K562 (cell line): ENCODE measurements around the gene LRRC74B. TPM values are rescaled to one million over a fixed set of nuclear protein-coding genes. Genes with fewer than 3 reads are reported as not detected.

Source experiments
- ADNP ChIP-seq: fragments of 200-800 bp; sonication (Bioruptor generic); IDR thresholded peaks from 2 replicates; pipeline ENCODE4 v1.6.1; 2016; ENCODE audit warnings: missing genetic modification characterization, missing compliant biosample characterization
- BHLHE40 ChIP-seq: IDR thresholded peaks from 2 replicates; pipeline ENCODE4 v1.6.1; 2011; ENCODE audit warnings: low read length, improper control_type of control experiment
- CHD2 ChIP-seq: IDR thresholded peaks from 2 replicates; pipeline ENCODE4 v1.6.1; 2011; ENCODE audit warnings: low read depth, low read length
- DNMT1 ChIP-seq: fragments of 450-650 bp; IDR thresholded peaks from 2 replicates; pipeline ENCODE4 v1.6.1; 2016; ENCODE audit warnings: antibody characterized with exemption, mild to moderate bottlenecking
- ETV6 ChIP-seq, 3 experiments: fragments of 150-350 bp in 1 of 3; sonication (generic) in 1 of 3; formaldehyde crosslinking in 1 of 3; IDR thresholded peaks; 2 replicates each; pipeline versions ENCODE4 v1.6.1 to v1.8.0; 2014 to 2022; ENCODE audit warnings: borderline replicate concordance in 2 of 3, low read depth in 2 of 3, antibody characterized with exemption in 1 of 3, low read length in 1 of 3, mild to moderate bottlenecking in 1 of 3, missing genetic modification reagents in 1 of 3
- FOSL1 ChIP-seq: fragments of 200-800 bp; sonication (Bioruptor generic); conservative IDR thresholded peaks from 2 replicates; pipeline ENCODE4 v1.6.1; 2016; ENCODE audit warnings: missing genetic modification characterization, missing compliant biosample characterization
- KHSRP ChIP-seq: fragments of 450-650 bp; IDR thresholded peaks from 2 replicates; pipeline ENCODE4 v1.6.1; 2017
- NFYB ChIP-seq: IDR thresholded peaks from 2 replicates; pipeline ENCODE4 v1.6.1; 2011; ENCODE audit warnings: mild to moderate bottlenecking, moderate library complexity; ENCODE audit not compliant: insufficient read length; ENCODE audit errors: extremely low read depth
- RBFOX2 ChIP-seq: fragments of 200-400 bp; formaldehyde crosslinking; IDR thresholded peaks from 2 replicates; pipeline ENCODE4 v1.6.1; 2017; ENCODE audit warnings: low read depth, mild to moderate bottlenecking, low read length, moderate library complexity
- RCOR1 ChIP-seq, 2 experiments: IDR thresholded peaks; 2 replicates each; pipeline ENCODE4 v1.6.1; 2012; ENCODE audit warnings: low read depth in 2 of 2, low read length in 2 of 2, borderline replicate concordance in 1 of 2, improper control_type of control experiment in 1 of 2
- SP2 ChIP-seq: IDR thresholded peaks from 2 replicates; pipeline ENCODE4 v1.6.1; 2011; ENCODE audit warnings: mild to moderate bottlenecking, low read depth, low read length, moderate library complexity; ENCODE audit not compliant: poor library complexity, severe bottlenecking; ENCODE audit errors: extremely low read depth
- TAF9B ChIP-seq: fragments of 450-650 bp; IDR thresholded peaks from 2 replicates; pipeline ENCODE4 v1.6.1; 2018; ENCODE audit warnings: mild to moderate bottlenecking; ENCODE audit not compliant: partially characterized antibody
- TBP ChIP-seq: optimal IDR thresholded peaks from 2 replicates; pipeline ENCODE3; 2011; ENCODE audit warnings: low read depth, low read length, improper control_type of control experiment
- TSC22D4 ChIP-seq: fragments of 450-650 bp; IDR thresholded peaks from 2 replicates; pipeline ENCODE4 v1.6.1; 2016; ENCODE audit warnings: missing genetic modification characterization, missing biosample characterization, control low read depth
- U2AF1 ChIP-seq: fragments of 200-400 bp; formaldehyde crosslinking; optimal IDR thresholded peaks from 2 replicates; pipeline ENCODE3; 2017; ENCODE audit warnings: mild to moderate bottlenecking, low read depth, low read length, moderate library complexity
- ZFPM2 ChIP-seq: fragments of 250-450 bp; sonication (Bioruptor Pico); IDR thresholded peaks from 2 replicates; pipeline ENCODE4 v1.5.1; 2022; ENCODE audit warnings: mild to moderate bottlenecking
- ZNF282 ChIP-seq: sonication (generic); formaldehyde crosslinking; IDR thresholded peaks from 2 replicates; pipeline ENCODE4 v1.8.1; 2023; ENCODE audit warnings: missing genetic modification reagents
- ZNF589 ChIP-seq: fragments of 200-800 bp; sonication (Bioruptor generic); IDR thresholded peaks from 2 replicates; pipeline ENCODE4 v1.6.1; 2016; ENCODE audit warnings: low read depth, missing genetic modification characterization, missing compliant biosample characterization
- polyA plus RNA-seq, 8 experiments: library from polyadenylated mRNA; depleted of rRNA in 4 of 8; stranded (reverse) in 5 of 8; unstranded in 3 of 8; fragments of >200 nt; fragmentation: Nextera tagmentation in 2 of 8; fragmentation: Illumina TruSeq in 1 of 8; extraction: Ambion mirVana in 2 of 8; extraction: Trizol in 1 of 8; gene quantifications; 2 replicates each; pipeline versions ENCODE4 v1.2.1 to v1.2.3, GENCODE V29; 2011 to 2014; ENCODE audit warnings: inconsistent platforms in 1 of 8, missing spikeins in 1 of 8
- total RNA-seq, 7 experiments: library from RNA; depleted of rRNA in 6 of 7; stranded (reverse); fragments of >200 nt in 6 of 7; fragmentation: Illumina TruSeq in 2 of 7; extraction: Trizol in 2 of 7; gene quantifications; 2 replicates each; pipeline versions ENCODE4 v1.2.1 to v1.2.3, GENCODE V29; 2011 to 2021; ENCODE audit warnings: low replicate concordance in 1 of 7
- TF ChIP-seq, protein P1 (sequence below): sonication (generic); formaldehyde crosslinking; IDR thresholded peaks from 2 replicates; pipeline ENCODE4 v1.8.1; 2022; ENCODE audit warnings: missing genetic modification reagents
- TF ChIP-seq, protein P2 (sequence below), 2 experiments: fragments of 150-350 bp in 1 of 2; IDR thresholded peaks; 2 replicates each; pipeline ENCODE4 v1.6.1; 2012 to 2016; ENCODE audit warnings: low read depth in 2 of 2, low read length in 2 of 2, mild to moderate bottlenecking in 1 of 2, moderate library complexity in 1 of 2
- TF ChIP-seq, protein P3 (sequence below): fragments of 450-650 bp; formaldehyde crosslinking; IDR thresholded peaks from 2 replicates; pipeline ENCODE4 v1.4.0; 2022; ENCODE audit warnings: missing genetic modification characterization
- TF ChIP-seq, protein P4 (sequence below): fragments of 450-650 bp; conservative IDR thresholded peaks from 2 replicates; pipeline ENCODE4 v1.6.1; 2016; ENCODE audit warnings: missing genetic modification characterization, low read depth, mild to moderate bottlenecking, control low read depth, missing compliant biosample characterization

Gene LRRC74B
- total and polyA plus RNA-seq, 9 of the 15 experiments (the other 6 are each of a cell fraction or from before 2014, with no cell fraction given): not detected

DNA sequence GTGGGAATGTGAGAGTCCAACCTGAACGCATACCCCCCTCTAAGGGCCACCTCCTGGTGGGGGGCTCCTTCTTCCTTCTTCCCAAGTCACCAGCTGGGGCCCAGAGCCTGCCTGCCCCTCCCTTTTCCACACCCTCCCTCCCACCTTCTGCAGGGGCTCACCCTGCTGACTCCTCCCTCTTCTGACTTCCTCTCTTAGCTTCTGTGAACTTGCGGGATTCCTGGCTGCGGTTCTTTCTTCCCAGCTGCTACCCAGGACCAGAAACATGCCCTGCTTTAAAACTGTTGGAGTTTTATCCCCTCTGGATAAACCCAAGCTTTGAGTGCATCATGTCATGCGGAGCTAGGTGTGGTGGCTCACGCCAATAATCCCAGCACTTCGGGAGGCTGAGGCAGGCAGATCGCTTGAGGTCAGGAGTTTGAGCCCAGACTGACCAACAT is 10.2 kb downstream of the LRRC74B start (continued):
- TF ChIP-seq ZNF282 (CRISPR knock-in tag) (no peak), TAF9B (no peak), KHSRP (no peak), CHD2 (no peak), TSC22D4 (tag) (0 out of 2 replicates have a peak, but pooled peaks have one; percentile 3), FOSL1 (tag) (no peak), DNMT1 (no peak), RCOR1 (IDR thresholded peaks at IDR 0.05; ENCODE audit: borderline replicate concordance in 1 of 2, low read depth in 2 of 2, low read length in 2 of 2) (no peak), U2AF1 (no peak), TBP (no peak), ETV6 (IDR thresholded peaks at IDR 0.05; ENCODE audit: borderline replicate concordance in 1 of 2, low read depth in 2 of 2, low read length in 1 of 2) (no peak), ETV6 (CRISPR knock-in tag; IDR thresholded peaks at IDR 0.05; ENCODE audit: borderline replicate concordance) (no peak), BHLHE40 (0 out of 2 replicates have a peak, but pooled peaks have one; percentile 14), ADNP (no peak), ZNF589 (CRISPR knock-in tag) (no peak), NFYB (no peak), ZFPM2 (CRISPR knock-in tag) (no peak), SP2 (no peak), RBFOX2 (no peak)
- TF ChIP-seq, protein P1, sequence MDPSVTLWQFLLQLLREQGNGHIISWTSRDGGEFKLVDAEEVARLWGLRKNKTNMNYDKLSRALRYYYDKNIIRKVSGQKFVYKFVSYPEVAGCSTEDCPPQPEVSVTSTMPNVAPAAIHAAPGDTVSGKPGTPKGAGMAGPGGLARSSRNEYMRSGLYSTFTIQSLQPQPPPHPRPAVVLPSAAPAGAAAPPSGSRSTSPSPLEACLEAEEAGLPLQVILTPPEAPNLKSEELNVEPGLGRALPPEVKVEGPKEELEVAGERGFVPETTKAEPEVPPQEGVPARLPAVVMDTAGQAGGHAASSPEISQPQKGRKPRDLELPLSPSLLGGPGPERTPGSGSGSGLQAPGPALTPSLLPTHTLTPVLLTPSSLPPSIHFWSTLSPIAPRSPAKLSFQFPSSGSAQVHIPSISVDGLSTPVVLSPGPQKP (CRISPR knock-in tag): no peak
- TF ChIP-seq, protein P2, sequence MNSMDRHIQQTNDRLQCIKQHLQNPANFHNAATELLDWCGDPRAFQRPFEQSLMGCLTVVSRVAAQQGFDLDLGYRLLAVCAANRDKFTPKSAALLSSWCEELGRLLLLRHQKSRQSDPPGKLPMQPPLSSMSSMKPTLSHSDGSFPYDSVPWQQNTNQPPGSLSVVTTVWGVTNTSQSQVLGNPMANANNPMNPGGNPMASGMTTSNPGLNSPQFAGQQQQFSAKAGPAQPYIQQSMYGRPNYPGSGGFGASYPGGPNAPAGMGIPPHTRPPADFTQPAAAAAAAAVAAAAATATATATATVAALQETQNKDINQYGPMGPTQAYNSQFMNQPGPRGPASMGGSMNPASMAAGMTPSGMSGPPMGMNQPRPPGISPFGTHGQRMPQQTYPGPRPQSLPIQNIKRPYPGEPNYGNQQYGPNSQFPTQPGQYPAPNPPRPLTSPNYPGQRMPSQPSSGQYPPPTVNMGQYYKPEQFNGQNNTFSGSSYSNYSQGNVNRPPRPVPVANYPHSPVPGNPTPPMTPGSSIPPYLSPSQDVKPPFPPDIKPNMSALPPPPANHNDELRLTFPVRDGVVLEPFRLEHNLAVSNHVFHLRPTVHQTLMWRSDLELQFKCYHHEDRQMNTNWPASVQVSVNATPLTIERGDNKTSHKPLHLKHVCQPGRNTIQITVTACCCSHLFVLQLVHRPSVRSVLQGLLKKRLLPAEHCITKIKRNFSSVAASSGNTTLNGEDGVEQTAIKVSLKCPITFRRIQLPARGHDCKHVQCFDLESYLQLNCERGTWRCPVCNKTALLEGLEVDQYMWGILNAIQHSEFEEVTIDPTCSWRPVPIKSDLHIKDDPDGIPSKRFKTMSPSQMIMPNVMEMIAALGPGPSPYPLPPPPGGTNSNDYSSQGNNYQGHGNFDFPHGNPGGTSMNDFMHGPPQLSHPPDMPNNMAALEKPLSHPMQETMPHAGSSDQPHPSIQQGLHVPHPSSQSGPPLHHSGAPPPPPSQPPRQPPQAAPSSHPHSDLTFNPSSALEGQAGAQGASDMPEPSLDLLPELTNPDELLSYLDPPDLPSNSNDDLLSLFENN (IDR thresholded peaks at IDR 0.05; ENCODE audit: low read depth in 2 of 2, low read length in 2 of 2): no peak
- TF ChIP-seq, protein P3, sequence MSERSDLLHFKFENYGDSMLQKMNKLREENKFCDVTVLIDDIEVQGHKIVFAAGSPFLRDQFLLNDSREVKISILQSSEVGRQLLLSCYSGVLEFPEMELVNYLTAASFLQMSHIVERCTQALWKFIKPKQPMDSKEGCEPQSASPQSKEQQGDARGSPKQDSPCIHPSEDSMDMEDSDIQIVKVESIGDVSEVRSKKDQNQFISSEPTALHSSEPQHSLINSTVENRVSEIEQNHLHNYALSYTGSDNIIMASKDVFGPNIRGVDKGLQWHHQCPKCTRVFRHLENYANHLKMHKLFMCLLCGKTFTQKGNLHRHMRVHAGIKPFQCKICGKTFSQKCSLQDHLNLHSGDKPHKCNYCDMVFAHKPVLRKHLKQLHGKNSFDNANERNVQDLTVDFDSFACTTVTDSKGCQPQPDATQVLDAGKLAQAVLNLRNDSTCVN (CRISPR knock-in tag): peak; percentile 73; the same call in 1 of the 2 replicates
- TF ChIP-seq, protein P4, sequence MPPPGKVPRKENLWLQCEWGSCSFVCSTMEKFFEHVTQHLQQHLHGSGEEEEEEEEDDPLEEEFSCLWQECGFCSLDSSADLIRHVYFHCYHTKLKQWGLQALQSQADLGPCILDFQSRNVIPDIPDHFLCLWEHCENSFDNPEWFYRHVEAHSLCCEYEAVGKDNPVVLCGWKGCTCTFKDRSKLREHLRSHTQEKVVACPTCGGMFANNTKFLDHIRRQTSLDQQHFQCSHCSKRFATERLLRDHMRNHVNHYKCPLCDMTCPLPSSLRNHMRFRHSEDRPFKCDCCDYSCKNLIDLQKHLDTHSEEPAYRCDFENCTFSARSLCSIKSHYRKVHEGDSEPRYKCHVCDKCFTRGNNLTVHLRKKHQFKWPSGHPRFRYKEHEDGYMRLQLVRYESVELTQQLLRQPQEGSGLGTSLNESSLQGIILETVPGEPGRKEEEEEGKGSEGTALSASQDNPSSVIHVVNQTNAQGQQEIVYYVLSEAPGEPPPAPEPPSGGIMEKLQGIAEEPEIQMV (tag): no peak
